Measurements from ENCODE around the gene ANTKMT.

- TF ChIP-seq, protein P1, sequence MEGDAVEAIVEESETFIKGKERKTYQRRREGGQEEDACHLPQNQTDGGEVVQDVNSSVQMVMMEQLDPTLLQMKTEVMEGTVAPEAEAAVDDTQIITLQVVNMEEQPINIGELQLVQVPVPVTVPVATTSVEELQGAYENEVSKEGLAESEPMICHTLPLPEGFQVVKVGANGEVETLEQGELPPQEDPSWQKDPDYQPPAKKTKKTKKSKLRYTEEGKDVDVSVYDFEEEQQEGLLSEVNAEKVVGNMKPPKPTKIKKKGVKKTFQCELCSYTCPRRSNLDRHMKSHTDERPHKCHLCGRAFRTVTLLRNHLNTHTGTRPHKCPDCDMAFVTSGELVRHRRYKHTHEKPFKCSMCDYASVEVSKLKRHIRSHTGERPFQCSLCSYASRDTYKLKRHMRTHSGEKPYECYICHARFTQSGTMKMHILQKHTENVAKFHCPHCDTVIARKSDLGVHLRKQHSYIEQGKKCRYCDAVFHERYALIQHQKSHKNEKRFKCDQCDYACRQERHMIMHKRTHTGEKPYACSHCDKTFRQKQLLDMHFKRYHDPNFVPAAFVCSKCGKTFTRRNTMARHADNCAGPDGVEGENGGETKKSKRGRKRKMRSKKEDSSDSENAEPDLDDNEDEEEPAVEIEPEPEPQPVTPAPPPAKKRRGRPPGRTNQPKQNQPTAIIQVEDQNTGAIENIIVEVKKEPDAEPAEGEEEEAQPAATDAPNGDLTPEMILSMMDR (conservative IDR thresholded peaks at IDR 0.05), result no peak
- no peak for TF ChIP-seq EZH2 (IDR thresholded peaks at IDR 0.05; ENCODE audit: low read depth)
Measured at GRCh38 chr16:769184-769784, 48.3 kb downstream of the ANTKMT start.

Measured in PC-9 (cell line).